Measurements from ENCODE around the gene LMTK3. TPM values are rescaled to one million over a fixed set of nuclear protein-coding genes. Genes with fewer than 3 reads are reported as not detected.
A peak's percentile ranks its signal among the peaks of the same experiment; 100 is the strongest.

The LMTK3 gene
- total and polyA plus RNA-seq, 10 donors = 0.29 to 4.2 (median 1.3) TPM

DNA sequence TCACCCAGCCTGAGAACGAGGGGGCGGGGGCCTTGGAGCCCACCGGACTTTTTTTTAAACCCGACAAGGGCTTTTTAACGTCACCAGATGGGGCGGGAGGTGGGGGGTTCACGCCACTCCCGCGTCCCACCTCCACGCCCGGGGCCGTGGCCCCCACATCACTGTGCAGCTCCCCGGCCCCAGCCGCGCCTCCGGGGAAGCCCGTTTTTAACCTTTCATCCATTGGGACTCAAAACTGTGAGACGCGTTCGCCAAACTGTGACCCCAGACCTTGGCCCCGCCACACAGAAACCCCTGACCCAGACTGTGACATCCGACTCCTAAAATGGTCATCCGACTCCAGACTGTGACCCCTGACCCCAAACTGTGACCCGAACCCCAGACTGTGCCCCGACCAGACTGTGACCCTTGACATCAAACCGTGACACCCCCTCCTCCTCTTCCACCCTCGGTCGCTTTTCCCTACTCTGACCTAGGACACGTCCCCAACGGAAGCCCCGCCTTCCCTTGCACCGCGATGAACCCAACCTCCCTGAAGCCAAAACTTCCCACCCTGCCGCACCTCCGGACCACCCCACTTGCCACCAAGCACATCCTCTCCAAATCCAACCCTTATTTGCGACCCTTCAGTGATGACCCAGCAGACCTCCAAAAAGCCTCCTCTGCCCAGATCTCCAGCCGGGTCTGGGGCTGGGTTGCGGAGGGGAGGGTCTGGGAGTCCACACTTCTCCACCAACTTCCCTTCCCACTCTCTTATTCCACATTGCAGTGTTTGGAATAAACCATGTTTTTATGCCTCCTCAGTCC is 67.3 kb downstream of the LMTK3 start:
- peaks cover 0 to 57% (median 27%) of the 10 kb centered on the region in 7 donors for H3K27me3 ChIP-seq (replicated peaks in 1 of 7)
- peak; percentile 76 for DNase-seq
- peak overlapping the region; percentile 12 to 100 (median 68) for H3K4me3 ChIP-seq
- H3K9me3 ChIP-seq = no peaks in the 10 kb centered on the region
- intact Hi-C loops (cut with DNase I; ENCODE audit: low total_unique reads) = no loop called here
- WGBS, 5 donors = 13 to 25% (median 18%) methylated on average over 38 of the region's 38 CpGs
- TF ChIP-seq POLR2AphosphoS5 (IDR thresholded peaks at IDR 0.05) = no peak
- TF ChIP-seq POLR2A (IDR thresholded peaks at IDR 0.05) = no peak
- TF ChIP-seq, protein P1, sequence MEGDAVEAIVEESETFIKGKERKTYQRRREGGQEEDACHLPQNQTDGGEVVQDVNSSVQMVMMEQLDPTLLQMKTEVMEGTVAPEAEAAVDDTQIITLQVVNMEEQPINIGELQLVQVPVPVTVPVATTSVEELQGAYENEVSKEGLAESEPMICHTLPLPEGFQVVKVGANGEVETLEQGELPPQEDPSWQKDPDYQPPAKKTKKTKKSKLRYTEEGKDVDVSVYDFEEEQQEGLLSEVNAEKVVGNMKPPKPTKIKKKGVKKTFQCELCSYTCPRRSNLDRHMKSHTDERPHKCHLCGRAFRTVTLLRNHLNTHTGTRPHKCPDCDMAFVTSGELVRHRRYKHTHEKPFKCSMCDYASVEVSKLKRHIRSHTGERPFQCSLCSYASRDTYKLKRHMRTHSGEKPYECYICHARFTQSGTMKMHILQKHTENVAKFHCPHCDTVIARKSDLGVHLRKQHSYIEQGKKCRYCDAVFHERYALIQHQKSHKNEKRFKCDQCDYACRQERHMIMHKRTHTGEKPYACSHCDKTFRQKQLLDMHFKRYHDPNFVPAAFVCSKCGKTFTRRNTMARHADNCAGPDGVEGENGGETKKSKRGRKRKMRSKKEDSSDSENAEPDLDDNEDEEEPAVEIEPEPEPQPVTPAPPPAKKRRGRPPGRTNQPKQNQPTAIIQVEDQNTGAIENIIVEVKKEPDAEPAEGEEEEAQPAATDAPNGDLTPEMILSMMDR (IDR thresholded peaks at IDR 0.05 in 8 of 11, conservative IDR thresholded peaks at IDR 0.05 in 3 of 11) = no peak
- H3K27ac ChIP-seq = peak overlapping the region in 5 of 8 donors; percentile 84 to 90 (median 88)
- peaks cover 0 to 33% (median 21%) of the 10 kb centered on the region in 6 donors for H3K36me3 ChIP-seq
- peaks cover 10 to 50% (median 33%) of the 10 kb centered on the region in 6 donors for H3K4me1 ChIP-seq

DNA sequence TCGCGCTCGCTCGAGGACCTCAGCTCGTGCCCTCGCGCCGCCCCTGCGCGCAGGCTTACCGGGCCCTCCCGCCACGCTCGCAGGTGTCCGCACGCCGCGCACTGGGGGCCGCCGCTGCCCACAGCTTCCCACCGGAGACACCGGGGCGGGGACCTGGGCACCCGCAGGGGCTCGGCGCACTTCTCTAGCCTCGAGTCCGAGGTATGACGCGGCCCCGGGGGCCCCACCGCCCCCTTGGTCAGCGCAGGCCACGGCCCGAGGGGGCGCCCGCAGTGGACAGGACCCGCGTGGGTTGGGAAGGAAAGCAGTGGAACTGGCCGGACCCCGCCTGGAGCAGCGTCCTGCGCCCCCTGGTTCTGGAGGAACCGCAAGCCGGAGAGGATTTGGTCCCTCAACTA is 67.9 kb downstream of the LMTK3 start:
- H3K4me3 ChIP-seq = peak overlapping the region; percentile 12 to 100 (median 68)
- H3K27me3 ChIP-seq (replicated peaks in 1 of 7) = peaks cover 0 to 63% (median 27%) of the 10 kb centered on the region in 7 donors
- no peaks in the 10 kb centered on the region for H3K9me3 ChIP-seq
- intact Hi-C loops (cut with DNase I; ENCODE audit: low total_unique reads) = no loop called here
- 5 to 13% (median 8%) methylated on average over 6 to 45 of the region's 45 CpGs for WGBS, 5 donors
- no peak overlapping the region for H3K27ac ChIP-seq
- TF ChIP-seq POLR2A (IDR thresholded peaks at IDR 0.05) = no peak
- TF ChIP-seq POLR2AphosphoS5 (IDR thresholded peaks at IDR 0.05) = no peak
- TF ChIP-seq, protein P1 (IDR thresholded peaks at IDR 0.05 in 8 of 11, conservative IDR thresholded peaks at IDR 0.05 in 3 of 11) = no peak
- H3K4me1 ChIP-seq = peaks cover 10 to 50% (median 33%) of the 10 kb centered on the region in 6 donors
- peak; percentile 78 for DNase-seq
- H3K36me3 ChIP-seq = peaks cover 0 to 27% (median 17%) of the 10 kb centered on the region in 6 donors

DNA sequence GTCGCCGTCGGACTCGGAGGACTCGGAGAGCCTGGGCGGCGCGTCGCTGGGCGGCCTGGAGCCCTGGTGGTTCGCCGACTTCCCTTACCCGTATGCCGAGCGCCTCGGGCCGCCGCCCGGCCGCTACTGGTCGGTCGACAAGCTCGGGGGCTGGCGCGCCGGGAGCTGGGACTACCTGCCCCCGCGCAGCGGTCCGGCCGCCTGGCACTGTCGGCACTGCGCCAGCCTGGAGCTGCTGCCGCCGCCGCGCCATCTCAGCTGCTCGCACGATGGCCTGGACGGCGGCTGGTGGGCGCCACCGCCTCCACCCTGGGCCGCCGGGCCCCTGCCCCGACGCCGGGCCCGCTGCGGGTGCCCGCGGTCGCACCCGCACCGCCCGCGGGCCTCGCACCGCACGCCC is 68.4 kb downstream of the LMTK3 start:
- Histone ChIP-seq H3K27ac (no peak overlapping the region), H3K27me3 (replicated peaks in 1 of 7) (peaks cover 0 to 67% (median 27%) of the 10 kb centered on the region in 7 donors), H3K36me3 (peaks cover 0 to 22% (median 12%) of the 10 kb centered on the region in 6 donors), H3K4me1 (peaks cover 10 to 45% (median 33%) of the 10 kb centered on the region in 6 donors), H3K9me3 (no peaks in the 10 kb centered on the region), H3K4me3 (peak overlapping the region in 6 of 8 donors; percentile 15 to 100 (median 65))
- intact Hi-C loops (cut with DNase I; ENCODE audit: low total_unique reads) = no loop called here
- 1 to 13% (median 2%) methylated on average over 38 to 60 of the region's 60 CpGs; no CpG with 5 or more reads in 1 of the 5 donors for WGBS, 5 donors
- DNase-seq = peak; percentile 80
- TF ChIP-seq, protein P1 (IDR thresholded peaks at IDR 0.05 in 8 of 11, conservative IDR thresholded peaks at IDR 0.05 in 3 of 11) = no peak
- TF ChIP-seq POLR2A (IDR thresholded peaks at IDR 0.05) = no peak
- TF ChIP-seq POLR2AphosphoS5 (IDR thresholded peaks at IDR 0.05) = no peak
